Activated effector memory CD4-positive, alpha-beta T cell treated with anti-CD3 and anti-CD28 coated beads, Interleukin-2, amount 50 U/mL, for 16 hours (primary cell): Measurements from ENCODE around the gene TGFBR1.
A peak's percentile ranks its signal among the peaks of the same experiment; 100 is the strongest.

ENCODE experiments used
- DNase-seq: peaks from one replicate; pipeline ENCODE4 v3.0.0-alpha.2; 2020

Gene TGFBR1

DNA sequence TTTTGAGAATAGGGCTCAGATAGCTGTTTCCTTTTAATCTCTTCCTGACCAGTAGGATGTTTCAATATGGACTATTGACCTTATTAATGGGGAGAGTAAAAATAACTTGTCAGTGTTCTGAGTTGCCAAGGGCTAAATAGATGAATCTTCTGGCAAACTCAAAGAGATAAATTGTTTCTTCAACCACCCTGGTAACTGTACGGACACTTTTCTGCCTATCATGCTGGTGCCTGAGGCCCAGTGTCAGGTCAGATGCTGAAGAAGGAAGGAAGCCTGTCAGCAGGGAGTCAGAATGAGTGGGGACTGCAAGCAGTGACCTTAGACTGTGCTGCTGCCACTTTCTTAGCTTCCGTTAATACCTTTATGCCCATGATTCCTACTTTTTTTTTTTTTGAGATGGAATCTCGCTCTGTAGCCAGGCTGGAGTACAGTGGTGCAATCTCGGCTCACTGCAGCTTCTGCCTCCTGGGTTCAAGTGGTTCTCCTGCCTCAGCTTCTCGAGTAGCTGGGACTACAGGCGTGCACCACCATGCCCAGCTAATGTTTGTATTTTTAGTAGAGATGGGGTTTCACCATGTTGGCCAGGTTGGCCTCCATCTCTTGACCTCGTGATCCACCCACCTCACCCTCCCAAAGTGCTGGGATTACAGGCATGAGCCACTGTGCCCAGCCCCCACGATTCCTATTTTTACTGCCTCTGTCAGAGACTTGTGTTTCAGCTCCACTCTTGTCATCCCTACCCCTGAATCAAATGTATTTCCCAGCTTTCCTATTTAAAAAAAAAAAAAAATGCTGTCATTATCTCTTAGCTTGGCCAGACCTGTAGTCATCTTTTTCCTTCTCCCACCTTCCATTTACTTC lies 33.7 kb downstream of the TGFBR1 start:
- DNase-seq: no peak

DNA sequence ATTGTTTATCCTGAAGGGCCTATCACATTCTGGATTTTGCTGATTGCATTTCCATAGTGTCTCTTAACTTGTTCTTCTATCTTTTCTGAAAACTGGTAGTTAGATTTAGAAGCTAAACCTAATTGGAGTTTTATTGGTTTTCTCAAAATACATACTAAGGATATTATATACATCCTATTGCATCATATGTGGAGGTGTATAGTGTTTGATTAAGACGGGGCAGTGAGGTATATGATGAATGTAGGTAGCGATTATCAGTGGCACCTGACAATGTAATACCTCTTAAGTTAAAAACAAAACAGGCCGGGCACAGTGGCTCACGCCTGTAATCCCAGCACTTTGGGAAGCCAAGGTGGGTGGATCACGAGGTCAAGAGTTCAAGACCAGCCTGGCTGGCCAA lies 35.0 kb downstream of the TGFBR1 start:
- no peak for DNase-seq

DNA sequence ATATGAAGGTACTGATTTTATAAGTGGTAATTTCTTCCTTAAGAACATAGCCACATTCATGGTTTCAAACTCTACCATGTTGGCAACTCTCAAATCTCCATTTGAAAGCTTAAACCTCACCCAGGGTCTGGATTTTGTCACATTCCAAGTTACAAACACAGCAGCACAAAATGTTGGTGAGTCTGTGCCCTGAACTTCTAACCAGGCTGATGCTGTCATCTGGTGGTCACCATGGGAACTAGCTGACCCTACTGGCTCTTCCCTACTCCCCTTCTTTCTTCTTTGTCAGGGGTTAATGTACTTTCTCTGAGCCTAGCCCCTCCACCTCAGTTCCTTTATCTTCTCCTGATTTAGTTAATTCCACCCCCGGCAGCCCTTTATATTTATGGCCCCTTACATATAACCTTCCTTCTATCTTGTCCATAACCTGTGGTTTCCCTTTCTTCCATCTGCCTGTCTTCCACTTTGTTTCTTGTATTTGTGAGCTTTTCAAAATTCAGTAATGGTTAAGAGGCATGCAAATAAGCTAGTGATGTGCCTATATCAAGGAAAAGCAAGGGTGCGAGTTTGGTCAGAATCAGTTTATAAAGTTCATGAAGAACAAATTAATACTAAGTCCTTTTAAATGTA lies 35.9 kb downstream of the TGFBR1 start:
- peak; percentile 71 for DNase-seq

DNA sequence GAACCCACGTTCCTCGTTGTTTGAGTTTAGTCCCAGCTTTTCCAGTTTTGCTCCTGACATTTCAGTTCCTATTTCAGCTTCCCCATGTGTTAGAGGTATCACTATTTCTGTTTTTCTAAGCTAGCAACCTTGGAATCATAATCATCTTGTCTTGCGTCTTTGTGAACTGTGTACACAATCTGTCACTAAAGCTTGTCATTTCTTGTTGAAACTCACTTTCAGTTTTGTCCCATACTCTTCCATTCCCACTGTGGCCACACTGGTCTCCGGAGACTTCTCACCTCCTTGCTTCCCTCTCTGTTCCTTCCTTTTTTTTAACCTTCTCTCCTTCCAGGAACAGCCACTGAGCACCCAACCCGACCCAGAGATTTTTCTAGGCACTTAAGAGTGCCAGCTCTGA lies 36.9 kb downstream of the TGFBR1 start:
- DNase-seq: no peak

DNA sequence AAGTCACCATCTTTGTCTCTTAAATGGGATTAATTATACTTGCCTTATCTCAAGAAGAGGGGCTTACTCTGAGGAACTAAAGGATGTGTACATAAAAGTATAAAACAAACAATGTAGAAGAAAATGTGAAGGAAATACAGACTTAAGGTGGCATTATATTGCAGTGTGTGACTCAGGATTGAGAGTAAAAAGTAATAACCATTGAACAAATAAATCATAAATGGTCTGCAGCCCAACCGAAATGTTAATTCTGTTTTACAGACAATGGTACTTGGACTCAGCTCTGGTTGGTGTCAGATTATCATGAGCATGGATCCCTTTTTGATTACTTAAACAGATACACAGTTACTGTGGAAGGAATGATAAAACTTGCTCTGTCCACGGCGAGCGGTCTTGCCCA lies 37.4 kb downstream of the TGFBR1 start:
- no peak for DNase-seq

DNA sequence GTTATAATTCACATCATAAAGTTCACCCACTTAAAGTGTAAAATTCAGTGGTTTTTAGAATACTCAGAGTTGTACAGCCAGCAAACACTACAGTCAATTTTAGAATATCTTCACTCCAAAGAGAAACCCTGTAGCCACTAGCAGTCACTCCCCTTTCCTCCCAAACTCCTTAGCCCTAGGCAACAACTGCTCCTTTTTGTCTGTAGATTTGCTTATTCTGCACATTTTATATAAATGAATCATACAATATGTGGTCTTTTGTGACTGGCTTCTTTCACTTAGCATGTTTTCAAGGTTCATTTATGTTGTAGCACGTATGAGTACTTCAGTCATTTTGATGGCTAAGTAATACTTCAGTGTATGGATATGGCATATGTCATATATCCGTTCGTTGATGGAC lies 38.7 kb downstream of the TGFBR1 start:
- no peak for DNase-seq

DNA sequence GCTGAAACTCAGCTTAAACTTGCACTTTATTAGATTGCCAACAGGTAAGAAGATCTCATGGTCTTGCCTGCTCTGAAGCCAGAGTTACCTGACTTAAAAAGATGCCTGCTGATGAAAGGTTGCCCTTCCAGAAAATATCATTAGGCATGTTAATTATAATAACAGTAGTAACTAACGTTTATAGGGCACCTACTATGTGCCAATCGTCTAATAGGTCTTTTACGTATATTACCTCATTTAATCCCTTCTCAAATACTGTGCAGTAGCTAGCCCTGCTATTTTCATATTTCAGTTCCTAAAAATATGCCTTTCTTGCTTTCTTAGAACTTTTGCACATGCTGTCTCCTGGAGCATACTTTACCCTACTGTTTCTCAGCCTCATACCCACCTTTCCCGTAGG lies 40.1 kb downstream of the TGFBR1 start:
- no peak for DNase-seq

DNA sequence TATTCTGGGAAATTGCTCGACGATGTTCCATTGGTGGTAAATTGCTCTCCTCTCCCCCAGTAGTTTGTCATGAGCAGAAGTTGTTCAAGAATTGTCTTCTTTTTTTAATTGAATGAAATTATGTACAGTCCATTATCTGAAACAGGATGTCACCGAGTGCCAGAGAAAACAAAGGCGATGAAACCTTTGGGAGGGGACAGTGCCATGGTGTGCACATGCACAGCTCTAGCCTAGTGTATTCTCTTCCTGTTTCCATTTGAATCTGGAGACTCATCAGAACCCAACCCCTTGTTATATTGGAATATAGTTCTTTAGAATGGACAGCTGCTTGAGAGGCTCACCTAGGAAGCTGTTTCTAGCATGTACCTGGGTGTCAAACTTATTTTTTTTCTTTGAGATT lies 41.7 kb downstream of the TGFBR1 start:
- no peak for DNase-seq

DNA sequence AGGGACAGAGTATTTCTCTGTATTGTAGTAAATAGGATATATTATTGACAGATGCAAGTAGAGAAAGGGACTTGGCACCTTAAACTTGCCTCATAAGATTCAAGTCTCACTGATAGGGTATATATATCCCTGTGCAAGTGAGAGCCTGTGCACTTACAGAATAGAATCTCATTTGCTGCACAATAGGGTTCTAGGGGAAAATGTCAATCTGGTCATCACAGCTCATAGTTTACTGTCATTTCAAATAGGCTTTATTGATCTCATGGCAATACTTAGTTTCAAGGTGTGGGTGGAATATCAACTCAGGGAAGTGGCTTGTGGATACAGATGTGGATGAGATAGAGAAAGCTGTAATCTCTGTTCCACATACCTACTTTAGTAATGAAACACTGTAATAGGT lies 42.3 kb downstream of the TGFBR1 start:
- DNase-seq: no peak

DNA sequence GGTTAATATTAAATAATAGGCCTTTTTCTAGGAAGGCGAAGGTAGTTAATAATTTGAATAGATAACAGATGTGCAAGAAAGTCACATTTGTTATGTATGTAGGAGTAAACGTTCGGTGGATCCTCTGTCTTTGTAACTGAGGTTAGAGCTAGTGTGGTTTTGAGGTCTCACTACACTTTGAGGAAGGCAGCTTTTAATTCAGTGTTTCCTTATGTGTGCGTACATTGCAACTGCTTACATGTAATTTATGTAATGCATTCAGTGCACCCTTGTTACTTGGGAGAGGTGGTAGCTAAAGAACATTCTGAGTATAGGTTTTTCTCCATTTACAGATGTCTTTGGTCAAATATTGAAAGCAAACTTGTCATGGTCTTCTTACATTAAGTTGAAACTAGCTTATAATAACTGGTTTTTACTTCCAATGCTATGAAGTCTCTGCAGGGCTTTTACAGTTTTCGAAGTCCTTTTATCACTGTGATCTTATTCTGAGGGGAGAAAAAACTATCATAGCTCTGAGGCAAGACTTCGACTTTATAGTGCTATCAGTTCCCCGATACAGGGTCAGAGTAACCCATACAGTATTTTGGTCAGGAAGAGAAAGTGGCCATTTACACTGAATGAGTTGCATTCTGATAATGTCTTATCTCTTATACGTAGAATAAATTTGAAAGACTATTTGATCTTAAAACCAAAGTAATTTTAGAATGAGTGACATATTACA lies 45.7 kb downstream of the TGFBR1 start:
- DNase-seq: no peak

DNA sequence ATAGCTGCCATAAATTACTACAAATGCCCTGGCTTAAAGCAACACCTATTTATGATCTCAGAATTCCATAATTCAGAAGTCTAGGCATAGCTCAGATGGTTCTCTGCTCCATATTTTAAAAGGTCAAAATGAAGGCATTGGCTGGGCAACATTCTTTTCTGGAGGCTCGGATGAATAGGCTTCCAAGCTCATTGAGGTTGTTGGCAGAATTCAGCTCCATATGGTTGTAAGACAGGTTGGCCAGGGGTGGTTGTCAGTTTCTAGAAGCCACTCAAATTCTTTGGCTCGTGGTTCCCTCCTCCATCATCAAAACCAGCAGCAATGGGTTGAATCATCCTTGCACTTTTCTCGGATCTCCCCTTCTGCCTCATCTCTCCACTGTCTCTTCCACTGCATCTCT lies 49.4 kb downstream of the TGFBR1 start:
- no peak for DNase-seq

DNA sequence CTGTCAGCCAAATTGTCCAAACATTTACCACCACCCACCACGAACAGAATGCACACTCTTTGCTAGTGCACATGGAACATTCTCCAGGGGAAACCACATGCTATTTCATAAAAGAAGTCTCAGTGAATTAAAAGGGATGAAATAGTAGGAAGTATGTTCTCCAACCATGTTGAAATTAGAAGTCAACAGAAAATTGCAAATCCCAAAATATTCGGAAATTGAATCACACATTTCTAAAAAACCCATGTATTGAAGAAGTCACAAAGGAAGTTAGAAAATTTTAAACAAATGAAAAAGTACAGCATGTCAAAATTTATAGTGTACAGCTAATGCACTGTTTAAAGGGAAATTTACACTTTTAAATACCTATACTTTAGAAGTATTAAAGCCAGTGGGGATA lies 50.8 kb downstream of the TGFBR1 start:
- no peak for DNase-seq

DNA sequence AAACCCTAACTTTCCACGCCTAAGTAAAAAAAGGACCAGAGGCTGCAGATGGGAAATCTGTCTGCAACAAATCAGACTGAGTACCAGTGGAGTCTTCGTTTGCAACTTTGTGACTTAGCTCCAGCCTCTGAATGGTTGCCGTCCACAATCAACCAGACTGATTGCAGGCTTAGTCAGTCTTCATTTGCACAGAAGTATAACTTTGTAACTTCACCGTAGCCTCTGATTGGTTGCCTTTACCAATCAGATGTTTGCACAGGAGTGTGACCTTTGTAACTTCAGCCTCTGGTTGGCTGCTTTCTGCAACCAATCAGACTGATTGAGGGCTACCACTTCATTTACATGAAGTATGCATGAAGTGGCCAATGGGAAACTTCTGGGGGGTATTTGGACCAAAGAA lies 53.7 kb downstream of the TGFBR1 start:
- no peak for DNase-seq

DNA sequence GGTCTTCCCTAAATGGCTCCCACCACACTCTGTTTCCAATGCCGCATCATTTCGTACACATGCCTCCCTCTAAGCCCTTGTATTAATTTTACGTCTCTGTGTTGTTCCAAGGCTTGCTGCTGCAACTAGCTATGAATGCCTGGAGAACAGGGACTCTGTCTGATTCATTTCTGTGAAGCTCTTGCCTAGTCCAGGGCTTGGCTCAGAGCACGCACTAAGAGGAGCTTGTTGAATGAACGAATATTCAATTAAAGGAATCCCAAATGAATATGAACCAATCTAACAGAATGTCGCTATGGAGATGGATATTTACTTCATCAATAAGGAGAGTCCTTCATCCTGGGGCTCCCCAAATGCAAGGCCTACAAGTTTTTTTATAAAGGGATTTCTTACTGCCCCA lies 55.3 kb downstream of the TGFBR1 start:
- no peak for DNase-seq

DNA sequence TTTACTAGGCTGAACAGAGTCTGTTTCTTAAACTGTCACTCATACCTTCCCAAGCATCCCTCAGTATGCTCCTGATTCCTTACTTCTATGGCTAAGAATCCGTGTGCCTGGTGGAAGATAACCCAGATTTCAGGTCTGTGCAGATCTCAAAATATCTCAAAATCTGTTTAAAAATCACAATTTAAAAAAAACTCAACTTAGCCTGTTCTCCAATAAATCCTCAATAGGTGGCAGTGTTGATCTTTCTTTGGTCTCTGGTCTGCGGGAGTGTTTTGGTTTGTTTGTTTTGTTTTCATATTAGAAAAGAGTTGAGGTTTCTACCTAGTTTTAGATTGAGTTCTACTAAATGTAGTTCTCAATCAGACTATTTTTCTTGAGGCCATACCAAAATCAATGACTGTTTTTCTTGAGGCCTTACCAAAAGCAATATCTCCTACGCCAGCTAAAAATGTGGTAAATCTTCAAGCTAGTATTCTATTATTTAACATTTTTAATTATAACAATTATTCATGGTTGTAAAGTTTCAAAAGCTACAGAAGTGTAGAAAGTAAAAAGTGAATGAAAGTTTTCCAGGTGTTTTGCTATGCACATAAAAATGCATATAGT lies 57.9 kb downstream of the TGFBR1 start:
- no peak for DNase-seq

DNA sequence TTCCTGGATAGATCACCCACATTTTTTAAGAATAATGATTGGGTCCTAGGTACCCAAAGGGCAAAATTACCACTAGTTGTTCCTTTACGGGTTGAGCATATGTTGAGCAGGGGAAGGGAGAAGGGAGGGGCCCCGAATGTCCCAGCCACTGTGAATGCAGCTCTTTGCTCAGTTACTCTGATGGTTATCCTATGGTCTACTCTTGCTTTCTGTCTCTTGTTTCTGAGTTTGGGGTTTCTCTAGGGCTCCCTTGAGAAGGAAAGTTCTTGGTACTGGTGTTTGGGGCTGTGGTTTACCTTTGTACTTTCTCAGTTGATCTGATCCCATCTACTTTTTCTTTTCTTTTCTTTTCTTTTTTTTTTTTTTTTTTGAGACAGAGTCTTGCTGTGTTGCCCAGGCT lies 61.2 kb downstream of the TGFBR1 start:
- DNase-seq: no peak

DNA sequence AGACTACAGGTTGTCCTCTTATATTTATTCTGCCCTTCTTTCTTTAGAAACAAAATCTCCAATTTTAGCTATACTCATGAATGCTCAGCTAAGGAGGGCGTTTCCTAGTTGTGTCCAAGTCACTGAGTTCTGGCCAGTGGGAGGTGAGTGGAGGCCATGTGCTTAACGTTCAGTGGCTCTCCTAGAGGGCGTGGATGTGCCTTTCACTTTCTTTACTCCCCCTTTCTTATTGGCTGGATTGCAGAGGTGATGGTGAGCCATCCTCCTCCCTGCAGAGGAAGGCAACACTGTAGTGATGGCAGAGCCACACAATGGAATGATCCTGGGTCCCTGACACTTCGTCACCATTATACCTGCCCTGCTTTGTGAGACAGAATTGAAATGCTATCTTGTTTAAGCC lies 62.2 kb downstream of the TGFBR1 start:
- no peak for DNase-seq

DNA sequence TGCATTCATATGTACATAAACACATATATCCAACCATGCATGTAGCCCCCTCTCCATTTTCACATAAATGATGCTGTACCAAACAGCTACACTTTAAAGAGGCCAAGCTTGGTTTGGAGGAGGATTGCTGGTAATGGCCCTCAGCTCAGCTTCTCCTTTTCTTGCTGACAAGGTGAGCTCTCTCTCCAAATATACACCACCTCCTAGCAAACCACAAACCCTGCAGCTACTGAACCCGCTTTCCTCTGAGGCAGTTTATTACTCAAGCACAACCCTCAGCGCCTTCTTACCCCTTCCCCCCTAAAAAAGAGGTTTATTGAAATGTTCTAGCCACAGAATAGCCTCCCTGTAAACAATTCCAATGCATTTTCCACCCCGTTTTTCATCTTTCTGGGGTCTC lies 62.8 kb downstream of the TGFBR1 start:
- DNase-seq: no peak

DNA sequence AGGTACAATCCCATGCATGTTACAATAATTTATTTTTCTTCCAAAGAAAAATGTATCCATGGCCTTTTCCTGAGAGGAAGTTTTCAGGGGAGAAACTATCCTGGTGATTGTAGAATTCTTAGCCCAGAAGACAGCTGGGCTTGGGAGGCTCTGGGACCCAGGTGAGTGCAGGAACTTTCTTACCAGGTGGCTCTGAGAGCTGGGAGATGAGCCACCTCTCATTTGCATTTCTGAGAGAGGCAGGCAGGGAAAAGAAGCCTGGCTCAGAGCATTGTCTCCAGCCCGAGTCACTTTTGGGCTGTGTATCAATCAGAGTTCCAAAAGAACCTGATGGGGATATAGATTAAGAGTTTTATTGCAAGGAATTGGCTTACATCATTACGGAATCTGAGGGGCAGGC lies 64.2 kb downstream of the TGFBR1 start:
- DNase-seq: no peak

DNA sequence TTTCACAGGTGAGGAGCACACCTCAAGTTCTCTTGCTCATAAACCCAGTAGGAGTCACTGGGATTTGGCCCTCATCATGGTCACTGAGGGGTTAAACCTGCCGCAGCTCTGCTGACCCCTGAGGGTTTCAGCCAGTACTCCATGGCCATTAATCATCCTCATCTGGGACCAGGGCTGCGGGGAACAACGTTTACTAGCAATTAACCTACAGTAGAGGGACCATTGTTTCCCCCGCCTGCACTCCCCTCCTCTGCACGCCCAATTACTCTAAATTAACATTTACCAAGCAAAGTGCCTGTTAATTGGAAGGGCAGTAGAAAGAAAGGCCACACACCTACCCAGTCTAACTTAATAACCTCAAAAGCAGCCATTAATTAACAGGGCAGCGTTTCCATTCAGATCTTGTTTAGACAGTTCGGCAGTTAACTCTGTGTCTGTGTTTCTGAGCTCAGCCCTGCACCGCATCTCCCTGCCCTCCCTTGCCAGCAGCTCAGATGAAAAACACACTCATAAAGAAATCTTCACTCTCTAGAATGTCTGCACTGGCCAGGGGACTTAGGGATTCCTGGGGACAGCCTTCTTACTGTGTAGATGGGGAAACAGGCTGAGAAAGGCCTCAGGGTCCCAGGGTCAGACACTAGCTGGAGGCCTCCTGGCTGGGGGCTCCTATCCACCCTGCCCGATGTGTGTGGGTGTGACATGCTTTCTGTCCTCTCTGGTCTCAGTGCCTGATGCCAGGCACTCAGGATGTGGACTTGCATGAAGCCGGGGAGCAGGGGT lies 65.3 kb downstream of the TGFBR1 start:
- DNase-seq: no peak

DNA sequence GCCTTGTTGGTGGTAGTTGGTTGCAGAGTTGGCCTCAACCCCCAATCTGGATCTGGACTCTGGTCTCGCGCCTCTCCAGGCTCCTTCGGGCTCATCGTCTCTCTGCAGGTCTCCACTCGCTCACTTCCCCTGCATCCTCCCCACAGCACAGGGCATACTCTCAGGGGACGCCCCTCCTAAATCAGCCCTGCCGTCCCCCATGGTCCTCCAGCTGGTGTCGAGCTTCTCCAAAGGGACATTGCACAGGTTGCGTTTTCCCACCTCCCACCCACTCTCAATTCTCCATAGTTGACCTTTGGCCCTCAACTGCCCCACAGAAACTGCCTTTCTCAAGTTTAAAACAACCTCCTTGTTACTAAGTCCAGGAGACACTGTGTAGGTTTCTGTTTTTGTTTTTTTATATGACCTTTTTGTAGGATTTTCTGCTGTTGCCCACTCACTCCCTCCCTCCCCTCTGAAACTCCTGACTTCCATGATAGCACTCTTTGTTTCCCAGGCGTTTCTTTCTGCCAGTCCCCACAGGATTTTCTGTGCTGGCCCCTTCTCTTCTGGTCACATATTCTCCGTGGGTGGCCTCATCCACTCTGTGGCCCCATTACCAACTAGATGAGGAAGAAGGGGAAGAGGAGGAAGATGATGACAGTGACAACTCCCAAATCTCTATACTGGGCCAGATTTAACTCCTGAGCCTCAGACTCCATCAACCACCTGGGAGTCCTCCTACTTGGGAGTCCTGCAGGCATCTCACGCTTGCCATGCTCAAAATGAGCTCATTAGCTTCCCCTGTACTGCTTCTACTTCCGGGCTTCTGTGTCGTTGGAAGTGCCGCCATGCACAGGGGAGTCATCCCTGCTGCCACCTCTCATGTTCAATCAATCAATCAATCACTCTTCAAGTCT lies 66.6 kb downstream of the TGFBR1 start:
- DNase-seq: no peak
